ENCODE results near the gene SPATA6. TPM values are rescaled to one million over a fixed set of nuclear protein-coding genes. Genes with fewer than 3 reads are reported as not detected.

Gene SPATA6
- total and polyA plus RNA-seq, 12 donors, result 1.7 to 13.6 (median 8.6) TPM

GRCh38 chr1:48430832-48431231, 41.2 kb downstream of the SPATA6 start:
- H3K4me3 ChIP-seq, result no peak overlapping the region
- 100% methylated on average over 1 of the region's 1 CpG for WGBS, 2 donors
- H3K36me3 ChIP-seq, result peaks cover 0 to 4% (median 0%) of the 10 kb centered on the region in 9 donors
- H3K27me3 ChIP-seq, result no peaks in the 10 kb centered on the region
- no peak for DNase-seq
- no peaks in the 10 kb centered on the region for H3K4me1 ChIP-seq
- no peak for ATAC-seq
- intact Hi-C loops (cut with DNase I), result no loop called here
- no peak overlapping the region for H3K27ac ChIP-seq
- no peak for TF ChIP-seq CTCF (IDR thresholded peaks at IDR 0.05)
- peaks cover 0 to 18% (median 3%) of the 10 kb centered on the region in 11 donors for H3K9me3 ChIP-seq

DNA sequence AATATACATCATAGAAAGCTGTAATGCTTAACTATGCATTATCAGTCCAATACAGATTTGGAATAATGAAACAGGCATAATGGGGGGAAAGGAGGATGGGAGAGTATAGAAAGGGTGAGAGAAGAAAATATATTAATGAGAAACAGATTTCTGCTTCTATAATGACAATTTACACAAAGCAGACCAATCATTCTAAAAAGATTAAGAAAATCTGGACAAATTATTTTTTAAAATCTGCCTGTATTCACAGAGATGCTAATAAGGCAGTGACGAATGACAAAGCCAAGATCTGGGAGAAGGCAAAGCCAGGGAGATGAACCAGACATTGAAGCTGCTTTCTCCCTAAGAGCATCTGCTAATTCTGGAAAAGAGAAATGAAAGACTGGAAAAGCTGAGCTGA, 50.0 kb downstream of the SPATA6 start:
- WGBS, 2 donors, result 81 to 82% methylated on average over 1 of the region's 1 CpG
- DNase-seq (no peak), ATAC-seq (no peak)
- Histone ChIP-seq H3K4me1 (no peaks in the 10 kb centered on the region), H3K27ac (no peak overlapping the region), H3K36me3 (no peaks in the 10 kb centered on the region), H3K9me3 (no peaks in the 10 kb centered on the region), H3K4me3 (no peak overlapping the region), H3K27me3 (no peaks in the 10 kb centered on the region)
- no peak for TF ChIP-seq CTCF (IDR thresholded peaks at IDR 0.05)
- intact Hi-C loops (cut with DNase I), result no loop called here

DNA sequence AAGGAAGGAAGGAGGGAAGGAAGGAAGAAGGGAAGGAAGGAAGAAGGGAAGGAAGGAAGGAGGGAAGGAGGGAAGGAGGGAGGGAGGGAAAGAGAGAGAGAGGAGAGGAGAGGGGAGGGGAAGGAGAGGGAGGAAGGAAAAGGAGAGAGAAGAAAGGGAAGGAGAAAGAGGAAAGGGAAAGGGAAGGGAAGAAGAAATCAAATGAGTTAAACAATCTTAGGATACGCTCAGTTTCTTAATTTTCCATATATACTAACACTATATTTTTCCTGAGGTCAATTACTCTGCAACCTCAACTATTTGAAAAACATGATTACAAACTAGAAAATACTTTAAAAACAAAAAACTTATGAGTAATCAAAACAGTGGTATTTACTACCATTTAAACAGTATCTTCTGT, 53.3 kb downstream of the SPATA6 start:
- Histone ChIP-seq H3K36me3 (no peaks in the 10 kb centered on the region), H3K4me3 (no peak overlapping the region), H3K27me3 (no peaks in the 10 kb centered on the region), H3K9me3 (no peaks in the 10 kb centered on the region), H3K4me1 (peaks cover 0 to 11% (median 0%) of the 10 kb centered on the region in 9 donors), H3K27ac (no peak overlapping the region)
- no peak for DNase-seq
- intact Hi-C loops (cut with DNase I), result no loop called here
- WGBS, 2 donors, result 97 to 98% methylated on average over 1 of the region's 1 CpG
- no peak for ATAC-seq
- no peak for TF ChIP-seq CTCF (IDR thresholded peaks at IDR 0.05)

GRCh38 chr1:48415050-48415449, 57.0 kb downstream of the SPATA6 start:
- no peaks in the 10 kb centered on the region for H3K27me3 ChIP-seq
- H3K27ac ChIP-seq, result no peak overlapping the region
- H3K4me3 ChIP-seq, result no peak overlapping the region
- intact Hi-C loops (cut with DNase I), result no loop called here
- ATAC-seq, result peak in 2 of 8 donors; percentile 53 to 58
- DNase-seq, result no peak
- peaks cover 0 to 11% (median 0%) of the 10 kb centered on the region in 9 donors for H3K4me1 ChIP-seq
- no peaks in the 10 kb centered on the region for H3K9me3 ChIP-seq
- 76 to 78% methylated on average over 4 of the region's 4 CpGs for WGBS, 2 donors
- TF ChIP-seq CTCF (IDR thresholded peaks at IDR 0.05), result no peak
- H3K36me3 ChIP-seq, result peaks cover 0 to 14% (median 3%) of the 10 kb centered on the region in 9 donors
